ENCODE data around the gene TOP1.

- TF ChIP-seq CTCF (conservative IDR thresholded peaks at IDR 0.05; ENCODE audit: low read depth, low read length) (no peak), EZH2 (IDR thresholded peaks at IDR 0.05; ENCODE audit: borderline replicate concordance, low read depth, low read length, poor library complexity, severe bottlenecking) (no peak)
Measured at GRCh38 chr20:41005361-41005729, 23.3 kb upstream of the TOP1 start.
